HEK293 (cell line): Measurements from ENCODE around the gene STARD5.

Experiments used
- CTCF ChIA-PET: fragments of 350-600 bp; formaldehyde crosslinking; extraction: SDS; loops from one replicate; lab custom pipeline; 2021; ENCODE audit warnings: antibody characterized with exemption; lab: Yijun Ruan, JAX
- POLR2A ChIA-PET: fragments of 300-600 bp; formaldehyde crosslinking; extraction: SDS; loops from one replicate; lab custom pipeline; 2020; ENCODE audit warnings: antibody characterized with exemption, inconsistent platforms; lab: Yijun Ruan, JAX
- H3K27ac ChIP-seq: fragments of 200-500 bp; sonication (Bioruptor generic); 2 replicates; pipeline ENCODE4 v1.5.1; 2014; ENCODE audit warnings: low read depth, low read length, control low read depth, inconsistent platforms; ENCODE audit errors: extremely low read depth
- H3K36me3 ChIP-seq, 2 experiments: fragments of 200-500 bp in 1 of 2; sonication (Bioruptor generic) in 1 of 2; 1 replicate in 1 of 2; 2 replicates in 1 of 2; pipeline ENCODE4 v1.5.1; 2014 to 2017; ENCODE audit warnings: inconsistent platforms in 2 of 2, low read length in 2 of 2; ENCODE audit not compliant: control insufficient read depth in 2 of 2, insufficient read depth in 1 of 2
- H3K4me1 ChIP-seq: fragments of 200-500 bp; sonication (Bioruptor generic); 2 replicates; pipeline ENCODE4 v1.5.1; 2014; ENCODE audit warnings: mild to moderate bottlenecking, low read length, inconsistent platforms; ENCODE audit not compliant: control insufficient read depth, insufficient read depth
- H3K4me3 ChIP-seq: 2 replicates; pipeline ENCODE4 v1.5.1; 2011; ENCODE audit warnings: low read depth, mild to moderate bottlenecking, control low read depth, low read length, moderate library complexity
- H3K9me3 ChIP-seq: fragments of 200-500 bp; sonication (Bioruptor generic); 2 replicates; pipeline ENCODE4 v1.5.1; 2014; ENCODE audit warnings: low read depth, low read length, inconsistent platforms; ENCODE audit not compliant: control insufficient read depth, insufficient read depth
- ZBTB8A ChIP-seq: fragments of 450-650 bp; formaldehyde crosslinking; IDR thresholded peaks from 2 replicates; pipeline ENCODE4 v1.5.1; 2016; ENCODE audit warnings: missing biosample characterization, missing genetic modification characterization
- ZNF157 ChIP-seq: fragments of 450-650 bp; formaldehyde crosslinking; IDR thresholded peaks from 2 replicates; pipeline ENCODE4 v1.5.1; 2016; ENCODE audit warnings: missing biosample characterization, missing genetic modification characterization
- ZNF266 ChIP-seq: fragments of 450-650 bp; formaldehyde crosslinking; IDR thresholded peaks from 2 replicates; pipeline ENCODE4 v1.5.1; 2016; ENCODE audit warnings: missing biosample characterization, missing genetic modification characterization, low read depth
- ZNF404 ChIP-seq: fragments of 450-650 bp; formaldehyde crosslinking; IDR thresholded peaks from 2 replicates; pipeline ENCODE4 v1.5.1; 2017; ENCODE audit warnings: missing biosample characterization, missing genetic modification characterization
- ZNF768 ChIP-seq: fragments of 450-650 bp; formaldehyde crosslinking; IDR thresholded peaks from 2 replicates; pipeline ENCODE4 v1.5.1; 2018; ENCODE audit warnings: missing biosample characterization, mild to moderate bottlenecking, missing genetic modification characterization
- ZNF792 ChIP-seq: fragments of 450-650 bp; formaldehyde crosslinking; IDR thresholded peaks from 2 replicates; pipeline ENCODE4 v1.5.1; 2016; ENCODE audit warnings: missing biosample characterization, missing genetic modification characterization
- TF ChIP-seq, protein P1 (sequence below): fragments of 450-650 bp; formaldehyde crosslinking; IDR thresholded peaks from 2 replicates; pipeline ENCODE4 v1.5.1; 2017; ENCODE audit warnings: missing biosample characterization, missing genetic modification characterization
- TF ChIP-seq, protein P2 (sequence below): fragments of 450-650 bp; formaldehyde crosslinking; IDR thresholded peaks from 2 replicates; pipeline ENCODE4 v1.5.1; 2017; ENCODE audit warnings: missing biosample characterization, mild to moderate bottlenecking, missing genetic modification characterization, moderate library complexity
- TF ChIP-seq, protein P3 (sequence below): fragments of 450-650 bp; formaldehyde crosslinking; IDR thresholded peaks from 2 replicates; pipeline ENCODE4 v1.5.1; 2016; ENCODE audit warnings: missing biosample characterization, missing genetic modification characterization
- TF ChIP-seq, protein P4 (sequence below): fragments of 450-650 bp; formaldehyde crosslinking; IDR thresholded peaks from 2 replicates; pipeline ENCODE4 v1.5.1; 2016; ENCODE audit warnings: missing biosample characterization, missing genetic modification characterization
- TF ChIP-seq, protein P5 (sequence below): fragments of 450-650 bp; formaldehyde crosslinking; IDR thresholded peaks from 2 replicates; pipeline ENCODE4 v1.5.1; 2017; ENCODE audit warnings: missing biosample characterization, missing genetic modification characterization
- TF ChIP-seq, protein P6 (sequence below): fragments of 450-650 bp; formaldehyde crosslinking; IDR thresholded peaks from 2 replicates; pipeline ENCODE4 v1.5.1; 2016; ENCODE audit warnings: missing biosample characterization, missing genetic modification characterization
- TF ChIP-seq, protein P7 (sequence below): fragments of 450-650 bp; formaldehyde crosslinking; conservative IDR thresholded peaks from 2 replicates; pipeline ENCODE4 v1.5.1; 2016; ENCODE audit warnings: low read depth, missing biosample characterization, missing genetic modification characterization
- TF ChIP-seq, protein P8 (sequence below): fragments of 450-650 bp; formaldehyde crosslinking; IDR thresholded peaks from 2 replicates; pipeline ENCODE4 v1.5.0; 2017; ENCODE audit warnings: missing biosample characterization, missing genetic modification characterization, borderline replicate concordance
- TF ChIP-seq, protein P9 (sequence below): fragments of 450-650 bp; IDR thresholded peaks from 2 replicates; pipeline ENCODE4 v1.5.1; 2018; ENCODE audit warnings: missing biosample characterization, mild to moderate bottlenecking, missing genetic modification characterization

The STARD5 gene

DNA sequence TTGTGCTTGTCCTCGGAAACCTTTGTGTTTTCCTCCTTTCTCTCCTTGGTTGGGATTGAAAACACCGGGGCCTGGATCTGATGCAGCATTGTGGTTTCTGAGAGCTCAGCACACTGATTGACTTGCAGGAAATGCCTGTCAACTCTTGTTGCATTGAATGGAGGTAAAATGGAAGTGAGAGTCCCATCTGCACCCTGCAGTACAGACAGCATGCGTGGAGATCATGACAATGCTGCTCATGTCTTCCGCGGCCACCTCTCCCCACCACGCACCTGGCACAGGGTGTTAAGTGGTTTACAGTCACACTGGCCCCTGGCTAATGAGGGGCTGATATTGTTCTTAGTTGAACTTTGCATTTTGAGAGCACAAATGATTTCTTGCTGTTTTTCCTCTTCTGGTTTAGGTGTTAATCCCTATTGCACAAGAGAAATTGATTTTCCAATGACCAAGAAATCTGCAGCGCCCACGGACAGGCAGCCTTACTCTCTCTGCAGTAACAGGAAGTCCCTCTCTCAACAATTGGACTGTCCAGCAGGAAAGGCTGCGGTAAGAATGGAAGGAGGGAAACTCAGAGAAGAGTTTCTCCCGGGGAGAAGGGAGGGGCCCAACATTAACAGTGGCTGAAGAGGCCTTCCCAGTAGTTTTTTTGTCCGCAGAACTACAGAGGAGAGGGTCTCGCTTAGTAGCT is 58.5 kb downstream of the STARD5 start:
- H3K27ac ChIP-seq: no peak overlapping the region
- ChIA-PET POLR2A (interaction anchor here (0.7 to 1.8 kb wide), 6 partner anchors 46 to 288 kb away, joined by 3 to 9 read pairs (median 4); partner anchors contain the start of gene TLNRD1), CTCF (interaction anchor here (0.5 to 13.7 kb wide), 120 partner anchors 9 to 1009 kb away, joined by 3 to 530 read pairs (median 7); partner anchors contain the start of genes CEMIP, CFAP161, TLNRD1 and TMC3)
- H3K36me3 ChIP-seq: no peaks in the 10 kb centered on the region
- H3K9me3 ChIP-seq: no peaks in the 10 kb centered on the region
- H3K4me3 ChIP-seq: no peak overlapping the region
- H3K4me1 ChIP-seq: no peaks in the 10 kb centered on the region
- TF ChIP-seq, protein P1, sequence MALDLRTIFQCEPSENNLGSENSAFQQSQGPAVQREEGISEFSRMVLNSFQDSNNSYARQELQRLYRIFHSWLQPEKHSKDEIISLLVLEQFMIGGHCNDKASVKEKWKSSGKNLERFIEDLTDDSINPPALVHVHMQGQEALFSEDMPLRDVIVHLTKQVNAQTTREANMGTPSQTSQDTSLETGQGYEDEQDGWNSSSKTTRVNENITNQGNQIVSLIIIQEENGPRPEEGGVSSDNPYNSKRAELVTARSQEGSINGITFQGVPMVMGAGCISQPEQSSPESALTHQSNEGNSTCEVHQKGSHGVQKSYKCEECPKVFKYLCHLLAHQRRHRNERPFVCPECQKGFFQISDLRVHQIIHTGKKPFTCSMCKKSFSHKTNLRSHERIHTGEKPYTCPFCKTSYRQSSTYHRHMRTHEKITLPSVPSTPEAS (tag by site-specific recombination): no peak
- no peak for TF ChIP-seq ZNF157
- TF ChIP-seq, protein P2, sequence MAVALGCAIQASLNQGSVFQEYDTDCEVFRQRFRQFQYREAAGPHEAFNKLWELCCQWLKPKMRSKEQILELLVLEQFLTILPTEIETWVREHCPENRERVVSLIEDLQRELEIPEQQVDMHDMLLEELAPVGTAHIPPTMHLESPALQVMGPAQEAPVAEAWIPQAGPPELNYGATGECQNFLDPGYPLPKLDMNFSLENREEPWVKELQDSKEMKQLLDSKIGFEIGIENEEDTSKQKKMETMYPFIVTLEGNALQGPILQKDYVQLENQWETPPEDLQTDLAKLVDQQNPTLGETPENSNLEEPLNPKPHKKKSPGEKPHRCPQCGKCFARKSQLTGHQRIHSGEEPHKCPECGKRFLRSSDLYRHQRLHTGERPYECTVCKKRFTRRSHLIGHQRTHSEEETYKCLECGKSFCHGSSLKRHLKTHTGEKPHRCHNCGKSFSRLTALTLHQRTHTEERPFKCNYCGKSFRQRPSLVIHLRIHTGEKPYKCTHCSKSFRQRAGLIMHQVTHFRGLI (tag by site-specific recombination): no peak
- TF ChIP-seq, protein P3, sequence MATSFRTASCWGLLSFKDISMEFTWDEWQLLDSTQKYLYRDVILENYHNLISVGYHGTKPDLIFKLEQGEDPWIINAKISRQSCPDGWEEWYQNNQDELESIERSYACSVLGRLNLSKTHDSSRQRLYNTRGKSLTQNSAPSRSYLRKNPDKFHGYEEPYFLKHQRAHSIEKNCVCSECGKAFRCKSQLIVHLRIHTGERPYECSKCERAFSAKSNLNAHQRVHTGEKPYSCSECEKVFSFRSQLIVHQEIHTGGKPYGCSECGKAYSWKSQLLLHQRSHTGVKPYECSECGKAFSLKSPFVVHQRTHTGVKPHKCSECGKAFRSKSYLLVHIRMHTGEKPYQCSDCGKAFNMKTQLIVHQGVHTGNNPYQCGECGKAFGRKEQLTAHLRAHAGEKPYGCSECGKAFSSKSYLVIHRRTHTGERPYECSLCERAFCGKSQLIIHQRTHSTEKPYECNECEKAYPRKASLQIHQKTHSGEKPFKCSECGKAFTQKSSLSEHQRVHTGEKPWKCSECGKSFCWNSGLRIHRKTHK: no peak
- TF ChIP-seq, protein P4, sequence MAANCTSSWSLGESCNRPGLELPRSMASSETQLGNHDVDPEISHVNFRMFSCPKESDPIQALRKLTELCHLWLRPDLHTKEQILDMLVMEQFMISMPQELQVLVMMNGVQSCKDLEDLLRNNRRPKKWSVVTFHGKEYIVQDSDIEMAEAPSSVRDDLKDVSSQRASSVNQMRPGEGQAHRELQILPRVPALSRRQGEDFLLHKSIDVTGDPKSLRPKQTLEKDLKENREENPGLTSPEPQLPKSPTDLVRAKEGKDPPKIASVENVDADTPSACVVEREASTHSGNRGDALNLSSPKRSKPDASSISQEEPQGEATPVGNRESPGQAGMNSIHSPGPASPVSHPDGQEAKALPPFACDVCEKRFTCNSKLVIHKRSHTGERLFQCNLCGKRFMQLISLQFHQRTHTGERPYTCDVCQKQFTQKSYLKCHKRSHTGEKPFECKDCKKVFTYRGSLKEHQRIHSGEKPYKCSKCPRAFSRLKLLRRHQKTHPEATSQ (tag by site-specific recombination): no peak
- TF ChIP-seq, protein P5, sequence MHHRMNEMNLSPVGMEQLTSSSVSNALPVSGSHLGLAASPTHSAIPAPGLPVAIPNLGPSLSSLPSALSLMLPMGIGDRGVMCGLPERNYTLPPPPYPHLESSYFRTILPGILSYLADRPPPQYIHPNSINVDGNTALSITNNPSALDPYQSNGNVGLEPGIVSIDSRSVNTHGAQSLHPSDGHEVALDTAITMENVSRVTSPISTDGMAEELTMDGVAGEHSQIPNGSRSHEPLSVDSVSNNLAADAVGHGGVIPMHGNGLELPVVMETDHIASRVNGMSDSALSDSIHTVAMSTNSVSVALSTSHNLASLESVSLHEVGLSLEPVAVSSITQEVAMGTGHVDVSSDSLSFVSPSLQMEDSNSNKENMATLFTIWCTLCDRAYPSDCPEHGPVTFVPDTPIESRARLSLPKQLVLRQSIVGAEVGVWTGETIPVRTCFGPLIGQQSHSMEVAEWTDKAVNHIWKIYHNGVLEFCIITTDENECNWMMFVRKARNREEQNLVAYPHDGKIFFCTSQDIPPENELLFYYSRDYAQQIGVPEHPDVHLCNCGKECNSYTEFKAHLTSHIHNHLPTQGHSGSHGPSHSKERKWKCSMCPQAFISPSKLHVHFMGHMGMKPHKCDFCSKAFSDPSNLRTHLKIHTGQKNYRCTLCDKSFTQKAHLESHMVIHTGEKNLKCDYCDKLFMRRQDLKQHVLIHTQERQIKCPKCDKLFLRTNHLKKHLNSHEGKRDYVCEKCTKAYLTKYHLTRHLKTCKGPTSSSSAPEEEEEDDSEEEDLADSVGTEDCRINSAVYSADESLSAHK (tag by site-specific recombination): no peak
- no peak for TF ChIP-seq ZNF404 (tag by site-specific recombination)
- TF ChIP-seq, protein P6, sequence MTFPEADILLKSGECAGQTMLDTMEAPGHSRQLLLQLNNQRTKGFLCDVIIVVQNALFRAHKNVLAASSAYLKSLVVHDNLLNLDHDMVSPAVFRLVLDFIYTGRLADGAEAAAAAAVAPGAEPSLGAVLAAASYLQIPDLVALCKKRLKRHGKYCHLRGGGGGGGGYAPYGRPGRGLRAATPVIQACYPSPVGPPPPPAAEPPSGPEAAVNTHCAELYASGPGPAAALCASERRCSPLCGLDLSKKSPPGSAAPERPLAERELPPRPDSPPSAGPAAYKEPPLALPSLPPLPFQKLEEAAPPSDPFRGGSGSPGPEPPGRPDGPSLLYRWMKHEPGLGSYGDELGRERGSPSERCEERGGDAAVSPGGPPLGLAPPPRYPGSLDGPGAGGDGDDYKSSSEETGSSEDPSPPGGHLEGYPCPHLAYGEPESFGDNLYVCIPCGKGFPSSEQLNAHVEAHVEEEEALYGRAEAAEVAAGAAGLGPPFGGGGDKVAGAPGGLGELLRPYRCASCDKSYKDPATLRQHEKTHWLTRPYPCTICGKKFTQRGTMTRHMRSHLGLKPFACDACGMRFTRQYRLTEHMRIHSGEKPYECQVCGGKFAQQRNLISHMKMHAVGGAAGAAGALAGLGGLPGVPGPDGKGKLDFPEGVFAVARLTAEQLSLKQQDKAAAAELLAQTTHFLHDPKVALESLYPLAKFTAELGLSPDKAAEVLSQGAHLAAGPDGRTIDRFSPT: no peak
- TF ChIP-seq ZBTB8A (tag by site-specific recombination): no peak
- no peak for TF ChIP-seq ZNF792
- TF ChIP-seq, protein P7, sequence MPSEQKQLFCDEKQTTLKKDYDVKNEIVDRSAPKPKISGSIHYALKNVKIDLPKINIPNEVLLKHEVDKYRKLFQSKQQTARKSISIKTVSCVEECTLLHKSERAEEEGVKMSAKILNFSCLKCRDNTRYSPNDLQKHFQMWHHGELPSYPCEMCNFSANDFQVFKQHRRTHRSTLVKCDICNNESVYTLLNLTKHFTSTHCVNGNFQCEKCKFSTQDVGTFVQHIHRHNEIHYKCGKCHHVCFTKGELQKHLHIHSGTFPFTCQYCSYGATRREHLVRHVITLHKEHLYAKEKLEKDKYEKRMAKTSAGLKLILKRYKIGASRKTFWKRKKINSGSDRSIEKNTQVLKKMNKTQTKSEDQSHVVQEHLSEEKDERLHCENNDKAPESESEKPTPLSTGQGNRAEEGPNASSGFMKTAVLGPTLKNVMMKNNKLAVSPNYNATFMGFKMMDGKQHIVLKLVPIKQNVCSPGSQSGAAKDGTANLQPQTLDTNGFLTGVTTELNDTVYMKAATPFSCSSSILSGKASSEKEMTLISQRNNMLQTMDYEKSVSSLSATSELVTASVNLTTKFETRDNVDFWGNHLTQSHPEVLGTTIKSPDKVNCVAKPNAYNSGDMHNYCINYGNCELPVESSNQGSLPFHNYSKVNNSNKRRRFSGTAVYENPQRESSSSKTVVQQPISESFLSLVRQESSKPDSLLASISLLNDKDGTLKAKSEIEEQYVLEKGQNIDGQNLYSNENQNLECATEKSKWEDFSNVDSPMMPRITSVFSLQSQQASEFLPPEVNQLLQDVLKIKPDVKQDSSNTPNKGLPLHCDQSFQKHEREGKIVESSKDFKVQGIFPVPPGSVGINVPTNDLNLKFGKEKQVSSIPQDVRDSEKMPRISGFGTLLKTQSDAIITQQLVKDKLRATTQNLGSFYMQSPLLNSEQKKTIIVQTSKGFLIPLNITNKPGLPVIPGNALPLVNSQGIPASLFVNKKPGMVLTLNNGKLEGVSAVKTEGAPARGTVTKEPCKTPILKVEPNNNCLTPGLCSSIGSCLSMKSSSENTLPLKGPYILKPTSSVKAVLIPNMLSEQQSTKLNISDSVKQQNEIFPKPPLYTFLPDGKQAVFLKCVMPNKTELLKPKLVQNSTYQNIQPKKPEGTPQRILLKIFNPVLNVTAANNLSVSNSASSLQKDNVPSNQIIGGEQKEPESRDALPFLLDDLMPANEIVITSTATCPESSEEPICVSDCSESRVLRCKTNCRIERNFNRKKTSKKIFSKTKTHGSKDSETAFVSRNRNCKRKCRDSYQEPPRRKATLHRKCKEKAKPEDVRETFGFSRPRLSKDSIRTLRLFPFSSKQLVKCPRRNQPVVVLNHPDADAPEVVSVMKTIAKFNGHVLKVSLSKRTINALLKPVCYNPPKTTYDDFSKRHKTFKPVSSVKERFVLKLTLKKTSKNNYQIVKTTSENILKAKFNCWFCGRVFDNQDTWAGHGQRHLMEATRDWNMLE (tag by site-specific recombination): no peak
- TF ChIP-seq, protein P8, sequence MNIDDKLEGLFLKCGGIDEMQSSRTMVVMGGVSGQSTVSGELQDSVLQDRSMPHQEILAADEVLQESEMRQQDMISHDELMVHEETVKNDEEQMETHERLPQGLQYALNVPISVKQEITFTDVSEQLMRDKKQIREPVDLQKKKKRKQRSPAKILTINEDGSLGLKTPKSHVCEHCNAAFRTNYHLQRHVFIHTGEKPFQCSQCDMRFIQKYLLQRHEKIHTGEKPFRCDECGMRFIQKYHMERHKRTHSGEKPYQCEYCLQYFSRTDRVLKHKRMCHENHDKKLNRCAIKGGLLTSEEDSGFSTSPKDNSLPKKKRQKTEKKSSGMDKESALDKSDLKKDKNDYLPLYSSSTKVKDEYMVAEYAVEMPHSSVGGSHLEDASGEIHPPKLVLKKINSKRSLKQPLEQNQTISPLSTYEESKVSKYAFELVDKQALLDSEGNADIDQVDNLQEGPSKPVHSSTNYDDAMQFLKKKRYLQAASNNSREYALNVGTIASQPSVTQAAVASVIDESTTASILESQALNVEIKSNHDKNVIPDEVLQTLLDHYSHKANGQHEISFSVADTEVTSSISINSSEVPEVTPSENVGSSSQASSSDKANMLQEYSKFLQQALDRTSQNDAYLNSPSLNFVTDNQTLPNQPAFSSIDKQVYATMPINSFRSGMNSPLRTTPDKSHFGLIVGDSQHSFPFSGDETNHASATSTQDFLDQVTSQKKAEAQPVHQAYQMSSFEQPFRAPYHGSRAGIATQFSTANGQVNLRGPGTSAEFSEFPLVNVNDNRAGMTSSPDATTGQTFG (tag by site-specific recombination): no peak
- TF ChIP-seq ZNF266 (tag by site-specific recombination): no peak
- no peak for TF ChIP-seq ZNF768 (tag by site-specific recombination)
- TF ChIP-seq, protein P9, sequence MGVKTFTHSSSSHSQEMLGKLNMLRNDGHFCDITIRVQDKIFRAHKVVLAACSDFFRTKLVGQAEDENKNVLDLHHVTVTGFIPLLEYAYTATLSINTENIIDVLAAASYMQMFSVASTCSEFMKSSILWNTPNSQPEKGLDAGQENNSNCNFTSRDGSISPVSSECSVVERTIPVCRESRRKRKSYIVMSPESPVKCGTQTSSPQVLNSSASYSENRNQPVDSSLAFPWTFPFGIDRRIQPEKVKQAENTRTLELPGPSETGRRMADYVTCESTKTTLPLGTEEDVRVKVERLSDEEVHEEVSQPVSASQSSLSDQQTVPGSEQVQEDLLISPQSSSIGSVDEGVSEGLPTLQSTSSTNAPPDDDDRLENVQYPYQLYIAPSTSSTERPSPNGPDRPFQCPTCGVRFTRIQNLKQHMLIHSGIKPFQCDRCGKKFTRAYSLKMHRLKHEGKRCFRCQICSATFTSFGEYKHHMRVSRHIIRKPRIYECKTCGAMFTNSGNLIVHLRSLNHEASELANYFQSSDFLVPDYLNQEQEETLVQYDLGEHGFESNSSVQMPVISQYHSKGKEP (tag by site-specific recombination): no peak
